GM19397 (cell line): ENCODE data around the gene CPLANE1.
"Not testable (repeated sequence)": the region's sequence is repeated elsewhere in the genome, so short reads cannot be mapped to it uniquely, and the experiment has no call there.

Source experiments
- ATAC-seq: cut with Tn5 transposase; IDR thresholded peaks from one replicate; pipeline ENCODE4 v1.9.1; 2021; ENCODE audit warnings: mild to moderate bottlenecking, moderate library complexity; ENCODE audit not compliant: unreplicated experiment

Gene CPLANE1

GRCh38 chr5:37132646-37133045 lies 116.5 kb downstream of the CPLANE1 start:
- ATAC-seq = no peak

GRCh38 chr5:37121465-37121864 lies 127.7 kb downstream of the CPLANE1 start:
- ATAC-seq = no peak

- no peak for ATAC-seq
Observed at GRCh38 chr5:37121027-37121426, 128.1 kb downstream of the CPLANE1 start.

GRCh38 chr5:37120270-37120669 lies 128.9 kb downstream of the CPLANE1 start:
- no peak for ATAC-seq

- no peak for ATAC-seq
Observed at GRCh38 chr5:37116359-37116758, 132.8 kb downstream of the CPLANE1 start.

- ATAC-seq = no peak
Observed at GRCh38 chr5:37112383-37112991, 136.7 kb downstream of the CPLANE1 start.

- peak; percentile 83 for ATAC-seq
Observed at GRCh38 chr5:37111426-37112382, 137.5 kb downstream of the CPLANE1 start.

GRCh38 chr5:37110135-37110534 lies 139.0 kb downstream of the CPLANE1 start:
- ATAC-seq = no peak

- ATAC-seq = no peak
Observed at GRCh38 chr5:37109338-37109737, 139.8 kb downstream of the CPLANE1 start.

- ATAC-seq = no peak
Observed at GRCh38 chr5:37103302-37103701, 145.9 kb downstream of the CPLANE1 start.

GRCh38 chr5:37099267-37099666 lies 149.9 kb downstream of the CPLANE1 start:
- ATAC-seq = not testable (repeated sequence)

- ATAC-seq = not testable (repeated sequence)
Observed at GRCh38 chr5:37093795-37094194, 155.4 kb downstream of the CPLANE1 start.

GRCh38 chr5:37090781-37091180 lies 158.4 kb downstream of the CPLANE1 start:
- ATAC-seq = no peak

GRCh38 chr5:37090123-37090726 lies 159.0 kb downstream of the CPLANE1 start:
- no peak for ATAC-seq

GRCh38 chr5:37088009-37088408 lies 161.2 kb downstream of the CPLANE1 start:
- no peak for ATAC-seq

- ATAC-seq = no peak
Observed at GRCh38 chr5:37086466-37087173, 162.6 kb downstream of the CPLANE1 start.

GRCh38 chr5:37086026-37086425 lies 163.2 kb downstream of the CPLANE1 start:
- ATAC-seq = not testable (repeated sequence)

- not testable (repeated sequence) for ATAC-seq
Observed at GRCh38 chr5:37082977-37083376, 166.2 kb downstream of the CPLANE1 start.

GRCh38 chr5:37080697-37081096 lies 168.5 kb downstream of the CPLANE1 start:
- no peak for ATAC-seq

GRCh38 chr5:37077146-37077545 lies 172.0 kb downstream of the CPLANE1 start:
- ATAC-seq = no peak

- ATAC-seq = no peak
Observed at GRCh38 chr5:37075399-37075950, 173.7 kb downstream of the CPLANE1 start.
